SK-N-SH (cell line): Measurements from ENCODE around the gene USP1. TPM values are rescaled to one million over a fixed set of nuclear protein-coding genes. Genes with fewer than 3 reads are reported as not detected.

Experiments
- CTCF ChIA-PET: fragments of 300-600, 350-600 bp; formaldehyde crosslinking; extraction: SDS; loops from one replicate; lab custom pipeline; 2021; lab: Yijun Ruan, JAX
- POLR2A ChIA-PET: fragments of 350-600 bp; sonication (Branson Sonifier 250); formaldehyde crosslinking; extraction: SDS; loops from one replicate; lab custom pipeline; 2020; ENCODE audit warnings: antibody characterized with exemption, inconsistent platforms; lab: Yijun Ruan, JAX
- DNase-seq: peaks from one replicate; pipeline ENCODE4 v3.0.0; 2012
- H2AFZ ChIP-seq: fragments of 200-600 bp; sonication (generic); 2 replicates; pipeline ENCODE4 v1.8.1; 2016; ENCODE audit warnings: antibody characterized with exemption, mild to moderate bottlenecking, low read depth
- H3F3A ChIP-seq: fragments of 200-600 bp; sonication (generic); replicated peaks from 2 replicates; pipeline ENCODE3; 2016; ENCODE audit warnings: antibody characterized with exemption, mild to moderate bottlenecking; ENCODE audit not compliant: insufficient read depth
- H3K27ac ChIP-seq, 2 experiments: fragments of 200-500 bp in 1 of 2; fragments of 200-600 bp in 1 of 2; sonication (Bioruptor generic) in 1 of 2; sonication (generic), shearing (Covaris generic) in 1 of 2; 2 replicates each; pipeline versions ENCODE4 v1.5.1 to v1.6.1; 2014 to 2016; ENCODE audit warnings: low read depth in 2 of 2, inconsistent platforms in 1 of 2, low read length in 1 of 2, mild to moderate bottlenecking in 1 of 2, mixed read lengths in 1 of 2
- H3K27me3 ChIP-seq: fragments of 200-600 bp; sonication (generic), shearing (Covaris generic); 2 replicates; pipeline ENCODE4 v1.6.1; 2016; ENCODE audit warnings: mixed run types; ENCODE audit not compliant: insufficient read depth
- H3K36me3 ChIP-seq, 2 experiments: fragments of 200-500 bp in 1 of 2; fragments of 200-600 bp in 1 of 2; sonication (Bioruptor generic) in 1 of 2; sonication (generic) in 1 of 2; replicated peaks in 1 of 2; 2 replicates each; pipeline versions ENCODE3 to v1.5.1; 2014 to 2016; ENCODE audit warnings: low read length in 1 of 2, mild to moderate bottlenecking in 1 of 2; ENCODE audit not compliant: insufficient read depth in 2 of 2, control insufficient read depth in 1 of 2
- H3K4me1 ChIP-seq, 2 experiments: fragments of 200-500 bp in 1 of 2; fragments of 200-600 bp in 1 of 2; sonication (Bioruptor generic) in 1 of 2; sonication (generic), shearing (Covaris generic) in 1 of 2; 2 replicates each; pipeline versions ENCODE4 v1.5.1 to v1.6.1; 2014 to 2016; ENCODE audit warnings: low read depth in 1 of 2, low read length in 1 of 2, mixed run types in 1 of 2; ENCODE audit not compliant: insufficient read depth in 2 of 2, control insufficient read depth in 1 of 2
- H3K4me2 ChIP-seq: fragments of 200-600 bp; sonication (generic), shearing (Covaris generic); 2 replicates; pipeline ENCODE4 v1.6.1; 2017; ENCODE audit warnings: mixed run types
- H3K4me3 ChIP-seq, 2 experiments: fragments of 200-500 bp in 1 of 2; fragments of 200-600 bp in 1 of 2; sonication (Bioruptor generic) in 1 of 2; sonication (generic), shearing (Covaris generic) in 1 of 2; 2 replicates each; pipeline versions ENCODE4 v1.5.1 to v1.8.1; 2014 to 2016; ENCODE audit warnings: low read depth in 2 of 2, inconsistent platforms in 1 of 2, low read length in 1 of 2, mild to moderate bottlenecking in 1 of 2, mixed read lengths in 1 of 2, moderate library complexity in 1 of 2
- H3K79me2 ChIP-seq: fragments of 200-600 bp; sonication (generic); 2 replicates; pipeline ENCODE4 v1.8.1; 2017; ENCODE audit warnings: mild to moderate bottlenecking; ENCODE audit not compliant: insufficient read depth
- H3K9ac ChIP-seq: fragments of 200-600 bp; sonication (generic); 2 replicates; pipeline ENCODE4 v1.6.1; 2017; ENCODE audit warnings: mixed run types
- H3K9me2 ChIP-seq: fragments of 200-600 bp; sonication (generic); 2 replicates; pipeline ENCODE4 v1.6.1; 2017; ENCODE audit warnings: mixed run types
- H3K9me3 ChIP-seq: fragments of 200-600 bp; sonication (generic); 2 replicates; pipeline ENCODE4 v1.6.1; 2017; ENCODE audit warnings: mixed run types, mild to moderate bottlenecking, moderate library complexity
- H4K20me1 ChIP-seq: fragments of 200-600 bp; sonication (generic); 2 replicates; pipeline ENCODE4 v1.6.1; 2017; ENCODE audit warnings: mild to moderate bottlenecking, mixed run types; ENCODE audit not compliant: insufficient read depth
- FOSL2 ChIP-seq: IDR thresholded peaks from 2 replicates; pipeline ENCODE4 v1.4.0; 2012; ENCODE audit warnings: low read depth, mild to moderate bottlenecking, moderate library complexity, borderline replicate concordance
- GABPA ChIP-seq: IDR thresholded peaks from 2 replicates; pipeline ENCODE4 v1.4.0; 2012; ENCODE audit warnings: low read depth, mild to moderate bottlenecking
- GATA2 ChIP-seq: sonication (generic); formaldehyde crosslinking; IDR thresholded peaks from 2 replicates; pipeline ENCODE4 v1.5.0; 2020; ENCODE audit warnings: mild to moderate bottlenecking, missing genetic modification reagents
- JUND ChIP-seq: IDR thresholded peaks from 2 replicates; pipeline ENCODE4 v1.4.0; 2012
- RAD21 ChIP-seq: IDR thresholded peaks from 2 replicates; pipeline ENCODE4 v1.6.1; 2012; ENCODE audit warnings: mild to moderate bottlenecking, low read length
- RFX5 ChIP-seq: IDR thresholded peaks from 2 replicates; pipeline ENCODE4 v1.6.1; 2012; ENCODE audit warnings: mild to moderate bottlenecking, improper control_type of control experiment, low read length
- RXRA ChIP-seq: IDR thresholded peaks from 2 replicates; pipeline ENCODE4 v1.4.0; 2012; ENCODE audit warnings: low read depth, mild to moderate bottlenecking, borderline replicate concordance
- SIN3A ChIP-seq: IDR thresholded peaks from 2 replicates; pipeline ENCODE4 v1.6.1; 2012; ENCODE audit warnings: low read depth, mild to moderate bottlenecking, low read length, moderate library complexity, borderline replicate concordance
- YY1 ChIP-seq: IDR thresholded peaks from 2 replicates; pipeline ENCODE4 v1.4.0; 2012; ENCODE audit warnings: low read depth, mild to moderate bottlenecking
- WGBS: methylation state at CpG from one replicate; pipeline ENCODE4 v1.1.6; 2017; ENCODE audit warnings: low lambda C conversion rate; 5-methylcytosine and 5-hydroxymethylcytosine counted together
- polyA plus RNA-seq, 3 experiments: library from polyadenylated mRNA; depleted of rRNA; stranded (reverse); fragments of >200 nt; gene quantifications; 2 replicates each; pipeline ENCODE4 v1.2.3, GENCODE V29; 2012
- TF ChIP-seq, protein P1 (sequence below): IDR thresholded peaks from 2 replicates; pipeline ENCODE4 v1.4.0; 2012; ENCODE audit warnings: low read depth, borderline replicate concordance
- TF ChIP-seq, protein P2 (sequence below): IDR thresholded peaks from 2 replicates; pipeline ENCODE4 v1.6.1; 2012; ENCODE audit warnings: mild to moderate bottlenecking, low read depth, low read length, moderate library complexity
- TF ChIP-seq, protein P3 (sequence below): IDR thresholded peaks from 2 replicates; pipeline ENCODE4 v1.4.0; 2012; ENCODE audit warnings: low read depth
- TF ChIP-seq, protein P4 (sequence below): fragments of 150-350 bp; IDR thresholded peaks from 2 replicates; pipeline ENCODE4 v1.6.1; 2017; ENCODE audit warnings: antibody characterized with exemption, low read length, low read depth, borderline replicate concordance
- TF ChIP-seq, protein P5 (sequence below): IDR thresholded peaks from 2 replicates; pipeline ENCODE4; 2012

The USP1 gene
- polyA plus RNA-seq, 1 of the 3 experiments (the other 2 are of a cell fraction), result 4.3 TPM

DNA sequence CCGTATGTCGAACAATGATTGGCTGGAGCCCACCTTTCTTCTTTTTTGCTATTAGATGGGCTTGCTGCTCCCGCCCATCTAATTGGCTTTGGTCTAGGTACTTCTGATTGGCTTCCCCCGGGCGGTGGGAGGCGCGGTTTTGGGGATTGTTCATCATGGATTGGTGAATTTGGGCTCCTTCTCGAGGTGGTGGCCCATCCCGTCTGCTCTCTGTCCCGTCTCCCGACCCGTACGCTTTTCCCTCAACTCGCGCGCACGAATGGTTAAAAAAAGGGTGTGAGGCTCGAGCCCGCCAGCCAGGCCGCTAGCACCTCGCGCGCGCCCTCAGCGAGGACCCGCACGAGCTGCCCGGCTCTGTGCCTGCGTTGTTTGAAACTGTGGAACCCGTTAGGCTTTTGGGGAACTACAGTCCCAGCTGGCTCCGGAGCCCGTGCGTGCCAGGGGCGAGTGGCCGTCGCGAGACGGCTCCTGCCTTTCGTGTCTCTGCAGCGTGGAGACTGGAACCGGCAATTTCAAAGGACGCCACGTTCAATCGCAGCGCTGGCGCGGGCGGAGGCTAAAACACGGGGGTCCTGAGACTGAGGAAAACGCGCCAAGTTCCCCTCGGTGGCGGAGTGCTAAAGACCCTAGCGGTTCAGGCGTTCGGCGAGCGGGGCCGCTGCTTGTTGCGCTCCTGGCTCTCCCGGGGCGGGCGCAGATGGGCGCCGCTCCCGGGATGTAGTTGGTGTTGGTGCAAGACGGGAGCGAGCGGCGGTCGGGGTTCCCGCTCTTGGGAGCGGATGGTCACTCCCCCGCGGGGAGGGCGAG, at the start of gene USP1 (continued):
- TF ChIP-seq, protein P1, sequence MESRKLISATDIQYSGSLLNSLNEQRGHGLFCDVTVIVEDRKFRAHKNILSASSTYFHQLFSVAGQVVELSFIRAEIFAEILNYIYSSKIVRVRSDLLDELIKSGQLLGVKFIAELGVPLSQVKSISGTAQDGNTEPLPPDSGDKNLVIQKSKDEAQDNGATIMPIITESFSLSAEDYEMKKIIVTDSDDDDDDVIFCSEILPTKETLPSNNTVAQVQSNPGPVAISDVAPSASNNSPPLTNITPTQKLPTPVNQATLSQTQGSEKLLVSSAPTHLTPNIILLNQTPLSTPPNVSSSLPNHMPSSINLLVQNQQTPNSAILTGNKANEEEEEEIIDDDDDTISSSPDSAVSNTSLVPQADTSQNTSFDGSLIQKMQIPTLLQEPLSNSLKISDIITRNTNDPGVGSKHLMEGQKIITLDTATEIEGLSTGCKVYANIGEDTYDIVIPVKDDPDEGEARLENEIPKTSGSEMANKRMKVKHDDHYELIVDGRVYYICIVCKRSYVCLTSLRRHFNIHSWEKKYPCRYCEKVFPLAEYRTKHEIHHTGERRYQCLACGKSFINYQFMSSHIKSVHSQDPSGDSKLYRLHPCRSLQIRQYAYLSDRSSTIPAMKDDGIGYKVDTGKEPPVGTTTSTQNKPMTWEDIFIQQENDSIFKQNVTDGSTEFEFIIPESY, result peak; percentile 74; the same call in 1 of the 2 replicates
- TF ChIP-seq RXRA (no peak), GABPA (no peak; the same call in 1 of the 2 replicates), GATA2 (no peak), YY1 (no peak), SIN3A (no peak)
- TF ChIP-seq, protein P2, sequence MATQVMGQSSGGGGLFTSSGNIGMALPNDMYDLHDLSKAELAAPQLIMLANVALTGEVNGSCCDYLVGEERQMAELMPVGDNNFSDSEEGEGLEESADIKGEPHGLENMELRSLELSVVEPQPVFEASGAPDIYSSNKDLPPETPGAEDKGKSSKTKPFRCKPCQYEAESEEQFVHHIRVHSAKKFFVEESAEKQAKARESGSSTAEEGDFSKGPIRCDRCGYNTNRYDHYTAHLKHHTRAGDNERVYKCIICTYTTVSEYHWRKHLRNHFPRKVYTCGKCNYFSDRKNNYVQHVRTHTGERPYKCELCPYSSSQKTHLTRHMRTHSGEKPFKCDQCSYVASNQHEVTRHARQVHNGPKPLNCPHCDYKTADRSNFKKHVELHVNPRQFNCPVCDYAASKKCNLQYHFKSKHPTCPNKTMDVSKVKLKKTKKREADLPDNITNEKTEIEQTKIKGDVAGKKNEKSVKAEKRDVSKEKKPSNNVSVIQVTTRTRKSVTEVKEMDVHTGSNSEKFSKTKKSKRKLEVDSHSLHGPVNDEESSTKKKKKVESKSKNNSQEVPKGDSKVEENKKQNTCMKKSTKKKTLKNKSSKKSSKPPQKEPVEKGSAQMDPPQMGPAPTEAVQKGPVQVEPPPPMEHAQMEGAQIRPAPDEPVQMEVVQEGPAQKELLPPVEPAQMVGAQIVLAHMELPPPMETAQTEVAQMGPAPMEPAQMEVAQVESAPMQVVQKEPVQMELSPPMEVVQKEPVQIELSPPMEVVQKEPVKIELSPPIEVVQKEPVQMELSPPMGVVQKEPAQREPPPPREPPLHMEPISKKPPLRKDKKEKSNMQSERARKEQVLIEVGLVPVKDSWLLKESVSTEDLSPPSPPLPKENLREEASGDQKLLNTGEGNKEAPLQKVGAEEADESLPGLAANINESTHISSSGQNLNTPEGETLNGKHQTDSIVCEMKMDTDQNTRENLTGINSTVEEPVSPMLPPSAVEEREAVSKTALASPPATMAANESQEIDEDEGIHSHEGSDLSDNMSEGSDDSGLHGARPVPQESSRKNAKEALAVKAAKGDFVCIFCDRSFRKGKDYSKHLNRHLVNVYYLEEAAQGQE, result 0 out of 2 replicates have a peak, but pooled peaks have one; percentile 33

DNA sequence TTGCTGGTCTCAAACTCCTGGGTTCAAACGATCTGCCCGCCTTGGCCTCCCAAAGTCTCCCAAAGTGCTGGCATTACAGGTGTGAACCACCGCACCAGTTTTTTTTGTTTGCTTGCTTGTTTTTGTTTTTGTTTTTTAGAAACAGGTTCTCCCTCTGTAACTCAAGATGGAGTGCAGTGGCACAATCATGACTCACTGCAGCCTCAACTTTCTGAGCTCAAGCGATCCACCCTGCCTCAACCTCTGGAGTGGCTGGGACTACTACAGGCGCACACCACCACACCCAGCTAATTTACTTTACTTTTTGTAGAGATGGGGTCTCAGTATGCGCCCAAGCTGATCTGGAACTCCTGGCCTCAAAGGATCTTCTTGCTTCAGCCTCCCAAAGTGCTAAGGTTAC, 47.3 kb upstream of the USP1 start:
- DNase-seq, result no peak
- CTCF ChIA-PET, result interaction anchor here (2.1 kb wide), 1 partner anchor 17 kb away, joined by 8 read pairs; no protein-coding TSS in a partner anchor

More for the DNA sequence above, 47.3 kb upstream of the USP1 start:
- Histone ChIP-seq H3K9me3 (no peaks in the 10 kb centered on the region), H3K4me3 (no peak overlapping the region), H3K27ac (no peak overlapping the region), H3K9ac (no peak overlapping the region), H3K9me2 (no peaks in the 10 kb centered on the region), H3F3A (no peaks in the 10 kb centered on the region), H3K4me2 (no peak overlapping the region), H3K36me3 (no peaks in the 10 kb centered on the region), H3K79me2 (no peaks in the 10 kb centered on the region), H4K20me1 (no peaks in the 10 kb centered on the region), H3K27me3 (no peaks in the 10 kb centered on the region; the same call in 1 of the 2 replicates), H2AFZ (no peak overlapping the region), H3K4me1 (peaks cover 5 to 15% of the 10 kb centered on the region in 2 experiments; a peak in 3 of 4 replicates)
- POLR2A ChIA-PET, result no interaction called here
- no peak for TF ChIP-seq SIN3A
- TF ChIP-seq RFX5, result no peak
- TF ChIP-seq, protein P3, sequence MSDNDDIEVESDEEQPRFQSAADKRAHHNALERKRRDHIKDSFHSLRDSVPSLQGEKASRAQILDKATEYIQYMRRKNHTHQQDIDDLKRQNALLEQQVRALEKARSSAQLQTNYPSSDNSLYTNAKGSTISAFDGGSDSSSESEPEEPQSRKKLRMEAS, result no peak
- TF ChIP-seq GABPA, result no peak
- TF ChIP-seq, protein P4, sequence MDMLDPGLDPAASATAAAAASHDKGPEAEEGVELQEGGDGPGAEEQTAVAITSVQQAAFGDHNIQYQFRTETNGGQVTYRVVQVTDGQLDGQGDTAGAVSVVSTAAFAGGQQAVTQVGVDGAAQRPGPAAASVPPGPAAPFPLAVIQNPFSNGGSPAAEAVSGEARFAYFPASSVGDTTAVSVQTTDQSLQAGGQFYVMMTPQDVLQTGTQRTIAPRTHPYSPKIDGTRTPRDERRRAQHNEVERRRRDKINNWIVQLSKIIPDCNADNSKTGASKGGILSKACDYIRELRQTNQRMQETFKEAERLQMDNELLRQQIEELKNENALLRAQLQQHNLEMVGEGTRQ, result no peak
- TF ChIP-seq, protein P5, sequence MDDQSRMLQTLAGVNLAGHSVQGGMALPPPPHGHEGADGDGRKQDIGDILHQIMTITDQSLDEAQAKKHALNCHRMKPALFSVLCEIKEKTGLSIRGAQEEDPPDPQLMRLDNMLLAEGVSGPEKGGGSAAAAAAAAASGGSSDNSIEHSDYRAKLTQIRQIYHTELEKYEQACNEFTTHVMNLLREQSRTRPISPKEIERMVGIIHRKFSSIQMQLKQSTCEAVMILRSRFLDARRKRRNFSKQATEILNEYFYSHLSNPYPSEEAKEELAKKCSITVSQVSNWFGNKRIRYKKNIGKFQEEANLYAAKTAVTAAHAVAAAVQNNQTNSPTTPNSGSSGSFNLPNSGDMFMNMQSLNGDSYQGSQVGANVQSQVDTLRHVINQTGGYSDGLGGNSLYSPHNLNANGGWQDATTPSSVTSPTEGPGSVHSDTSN, result no peak
- no peak for TF ChIP-seq RAD21
- no peak for TF ChIP-seq JUND
- no peak for TF ChIP-seq FOSL2
- 86% methylated on average over 6 of the region's 6 CpGs for WGBS
